Testis (tissue), 3 donors: Measurements from ENCODE around the gene CDS1. TPM values are rescaled to one million over a fixed set of nuclear protein-coding genes. Genes with fewer than 3 reads are reported as not detected.

Experiments used
- DNase-seq: peaks from one replicate; pipeline ENCODE4 v3.0.0-alpha.2; 2019
- H3K27ac ChIP-seq, 2 donors: fragments of 200-600 bp; sonication (generic); one replicate each; pipeline ENCODE4 v1.5.1; 2019
- H3K27me3 ChIP-seq: fragments of 200-600 bp; sonication (generic); one replicate; pipeline ENCODE4 v1.5.1; 2019
- H3K36me3 ChIP-seq: fragments of 200-600 bp; sonication (generic); one replicate; pipeline ENCODE4 v1.5.1; 2017; ENCODE audit warnings: low read depth; ENCODE audit errors: missing control alignments
- H3K4me1 ChIP-seq: fragments of 200-600 bp; sonication (generic); one replicate; pipeline ENCODE4 v1.5.1; 2019
- H3K4me3 ChIP-seq, 2 donors: fragments of 200-600 bp; sonication (generic); one replicate each; pipeline ENCODE4 v1.5.1; 2017 to 2019
- H3K9me3 ChIP-seq: fragments of 200-600 bp; sonication (generic); one replicate; pipeline ENCODE4 v1.5.1; 2017
- POLR2A ChIP-seq: fragments of 450-650 bp; IDR thresholded peaks from one replicate; pipeline ENCODE4 v1.6.1; 2017; ENCODE audit warnings: antibody characterized with exemption, mild to moderate bottlenecking, moderate library complexity
- WGBS, 2 donors: methylation state at CpG; one replicate each; pipeline ENCODE4 v1.1.5; 2018; 5-methylcytosine and 5-hydroxymethylcytosine counted together
- intact Hi-C: fragments of 100-400 bp; cut with DNase I; formaldehyde crosslinking; loops from one replicate; pipeline ENCODE4 v1.15.1; 2023; ENCODE audit warnings: low total_unique reads
- polyA plus RNA-seq: library from polyadenylated mRNA; stranded (reverse); fragments of 350-450 nt; fragmentation: Illumina TruSeq; extraction: RNeasy Lipid Tissue Mini Kit (QIAGEN cat#74804); gene quantifications from one replicate; pipeline ENCODE4 v1.2.3, GENCODE V29; 2014; ENCODE audit warnings: low read depth, low replicate concordance; ENCODE audit not compliant: insufficient read depth
- total RNA-seq, 2 donors: library from RNA; depleted of rRNA; stranded (reverse); fragments of >200 nt; gene quantifications; one replicate each; pipeline ENCODE4 v1.2.3, GENCODE V29; 2016
- TF ChIP-seq, protein P1 (sequence below), 3 experiments: fragments of 450-650 bp in 2 of 3; fragments of 200-600 bp in 1 of 3; sonication (generic) in 1 of 3; IDR thresholded peaks; one replicate each; pipeline ENCODE4 v1.5.1; 2016 to 2019; ENCODE audit warnings: antibody characterized with exemption in 3 of 3, mild to moderate bottlenecking in 2 of 3, moderate library complexity in 1 of 3

CDS1 gene
- total and polyA plus RNA-seq, 3 donors from 2014 or later = 13.5 to 20.3 (median 15.2) TPM

DNA sequence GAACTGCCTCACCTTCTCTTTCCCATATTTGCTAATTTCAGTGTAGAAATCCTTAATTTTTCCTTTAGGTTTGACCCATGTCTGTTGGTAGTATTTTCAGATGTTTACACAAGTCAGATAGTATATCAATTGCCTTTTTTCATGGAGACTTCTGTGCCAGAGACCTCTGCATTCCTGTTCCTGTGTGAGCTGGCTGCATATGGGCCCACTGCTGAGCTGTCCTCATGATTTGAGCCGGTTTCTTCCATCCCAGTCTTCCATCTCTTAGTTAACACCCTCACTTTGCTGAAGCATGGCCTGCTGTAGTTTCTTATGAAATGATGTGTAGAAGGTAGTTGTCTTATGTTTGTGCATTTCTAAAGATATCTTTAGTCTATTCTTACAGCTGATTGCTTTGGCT, 40.0 kb downstream of the CDS1 start:
- H3K27me3 ChIP-seq = no peaks in the 10 kb centered on the region
- WGBS, 2 donors = 68 to 76% methylated on average over 1 of the region's 1 CpG
- DNase-seq = no peak
- H3K4me1 ChIP-seq = no peaks in the 10 kb centered on the region
- H3K36me3 ChIP-seq = no peaks in the 10 kb centered on the region
- intact Hi-C loops = no loop called here
- H3K4me3 ChIP-seq = no peak overlapping the region
- no peak overlapping the region for H3K27ac ChIP-seq
- TF ChIP-seq POLR2A = no peak
- TF ChIP-seq, protein P1, sequence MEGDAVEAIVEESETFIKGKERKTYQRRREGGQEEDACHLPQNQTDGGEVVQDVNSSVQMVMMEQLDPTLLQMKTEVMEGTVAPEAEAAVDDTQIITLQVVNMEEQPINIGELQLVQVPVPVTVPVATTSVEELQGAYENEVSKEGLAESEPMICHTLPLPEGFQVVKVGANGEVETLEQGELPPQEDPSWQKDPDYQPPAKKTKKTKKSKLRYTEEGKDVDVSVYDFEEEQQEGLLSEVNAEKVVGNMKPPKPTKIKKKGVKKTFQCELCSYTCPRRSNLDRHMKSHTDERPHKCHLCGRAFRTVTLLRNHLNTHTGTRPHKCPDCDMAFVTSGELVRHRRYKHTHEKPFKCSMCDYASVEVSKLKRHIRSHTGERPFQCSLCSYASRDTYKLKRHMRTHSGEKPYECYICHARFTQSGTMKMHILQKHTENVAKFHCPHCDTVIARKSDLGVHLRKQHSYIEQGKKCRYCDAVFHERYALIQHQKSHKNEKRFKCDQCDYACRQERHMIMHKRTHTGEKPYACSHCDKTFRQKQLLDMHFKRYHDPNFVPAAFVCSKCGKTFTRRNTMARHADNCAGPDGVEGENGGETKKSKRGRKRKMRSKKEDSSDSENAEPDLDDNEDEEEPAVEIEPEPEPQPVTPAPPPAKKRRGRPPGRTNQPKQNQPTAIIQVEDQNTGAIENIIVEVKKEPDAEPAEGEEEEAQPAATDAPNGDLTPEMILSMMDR (IDR thresholded peaks at IDR 0.05) = no peak
- H3K9me3 ChIP-seq = no peaks in the 10 kb centered on the region

DNA sequence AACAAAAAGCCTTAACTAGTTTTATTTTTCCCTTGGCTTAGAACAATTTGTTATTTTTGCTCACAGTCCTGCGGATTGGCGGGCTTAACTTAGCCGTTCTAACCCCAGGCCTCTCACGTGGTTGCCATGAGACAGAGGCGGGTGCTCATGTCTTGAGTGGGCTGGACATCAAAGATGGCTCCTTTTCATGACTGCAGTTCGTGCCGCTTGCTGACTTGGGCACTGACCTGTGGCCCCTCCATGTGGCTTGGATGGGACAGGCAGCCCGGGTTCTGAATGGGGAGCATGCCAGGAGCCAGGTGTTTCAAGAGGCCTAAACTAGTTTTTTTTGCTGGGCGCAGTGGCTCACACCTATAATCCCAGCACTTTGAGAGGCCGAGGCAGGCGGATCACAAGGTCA, 40.7 kb downstream of the CDS1 start:
- Histone ChIP-seq H3K27ac (no peak overlapping the region), H3K4me1 (no peaks in the 10 kb centered on the region), H3K36me3 (no peaks in the 10 kb centered on the region), H3K27me3 (no peaks in the 10 kb centered on the region), H3K4me3 (no peak overlapping the region), H3K9me3 (no peaks in the 10 kb centered on the region)
- no peak for TF ChIP-seq POLR2A
- WGBS, 2 donors = 96% methylated on average over 11 of the region's 11 CpGs
- DNase-seq = no peak
- intact Hi-C loops = no loop called here

DNA sequence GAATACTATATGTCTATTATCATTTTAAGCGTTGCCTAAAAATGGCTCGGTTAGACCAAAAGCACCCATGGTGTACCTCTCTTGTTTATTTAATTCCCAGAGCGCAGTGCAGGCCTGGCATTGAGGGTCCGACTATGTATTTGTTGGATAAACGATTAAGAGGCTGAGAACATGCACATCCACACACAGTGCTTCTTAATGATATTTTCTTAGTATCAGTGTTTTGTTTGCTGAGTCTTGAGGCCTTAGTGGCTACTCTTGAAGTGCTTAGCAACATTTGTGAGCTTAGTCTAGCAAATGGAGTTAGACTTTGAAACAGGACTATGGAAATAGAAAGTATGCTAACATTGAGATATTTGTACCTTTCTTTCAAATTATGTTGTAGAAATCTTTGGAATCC, 43.7 kb downstream of the CDS1 start:
- Histone ChIP-seq H3K27ac (no peak overlapping the region), H3K4me1 (no peaks in the 10 kb centered on the region), H3K27me3 (no peaks in the 10 kb centered on the region), H3K9me3 (no peaks in the 10 kb centered on the region), H3K36me3 (no peaks in the 10 kb centered on the region), H3K4me3 (no peak overlapping the region)
- WGBS, 2 donors = 94 to 96% methylated on average over 5 of the region's 5 CpGs
- DNase-seq = no peak
- intact Hi-C loops = no loop called here
- TF ChIP-seq, protein P1 (IDR thresholded peaks at IDR 0.05) = no peak
- TF ChIP-seq POLR2A = no peak

DNA sequence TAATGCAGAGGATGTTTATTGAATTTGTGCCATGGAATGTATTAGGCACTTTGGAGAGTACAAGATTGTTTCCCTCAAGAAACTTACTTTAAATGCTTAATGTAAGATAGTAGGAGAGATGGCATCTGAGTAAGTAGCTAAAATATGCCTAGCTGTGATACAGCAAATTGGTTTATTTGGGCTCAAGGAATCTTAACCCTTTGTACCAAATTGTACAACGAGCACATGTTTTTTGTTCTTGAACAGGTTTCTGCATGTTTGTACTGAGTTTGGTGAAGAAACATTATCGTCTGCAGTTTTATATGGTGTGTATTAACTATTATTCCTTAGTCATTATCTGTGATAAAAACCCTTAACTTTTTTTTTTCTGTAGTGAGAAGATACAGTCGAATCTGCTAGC, 48.6 kb downstream of the CDS1 start:
- Histone ChIP-seq H3K9me3 (no peaks in the 10 kb centered on the region), H3K4me1 (no peaks in the 10 kb centered on the region), H3K27me3 (no peaks in the 10 kb centered on the region), H3K4me3 (no peak overlapping the region), H3K27ac (no peak overlapping the region), H3K36me3 (no peaks in the 10 kb centered on the region)
- no peak for DNase-seq
- no peak for TF ChIP-seq POLR2A
- TF ChIP-seq, protein P1 (IDR thresholded peaks at IDR 0.05) = no peak
- WGBS, 2 donors = 81 to 88% methylated on average over 3 of the region's 3 CpGs
- intact Hi-C loops = no loop called here

DNA sequence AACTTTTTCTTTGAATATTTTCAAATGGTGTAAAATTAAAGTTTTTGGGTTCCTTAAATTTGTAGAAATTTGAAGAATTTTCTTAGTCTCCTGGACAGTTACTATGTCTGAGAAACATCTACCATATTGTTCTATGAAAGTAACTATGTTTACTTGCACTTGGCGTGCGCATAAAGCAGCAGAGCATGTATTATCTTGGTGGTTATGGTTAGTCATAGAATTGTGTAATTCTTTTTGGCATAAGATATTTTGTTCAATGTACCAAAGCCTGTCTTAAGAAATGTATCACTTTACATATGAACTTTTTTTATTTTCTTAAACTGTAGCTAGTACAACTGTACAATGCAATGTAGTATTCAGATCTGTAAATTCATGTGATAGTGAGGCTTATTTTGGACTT, 49.2 kb downstream of the CDS1 start:
- H3K4me1 ChIP-seq = no peaks in the 10 kb centered on the region
- H3K36me3 ChIP-seq = no peaks in the 10 kb centered on the region
- 74 to 82% methylated on average over 2 of the region's 2 CpGs for WGBS, 2 donors
- TF ChIP-seq, protein P1 (IDR thresholded peaks at IDR 0.05) = no peak
- TF ChIP-seq POLR2A = no peak
- DNase-seq = no peak
- no peaks in the 10 kb centered on the region for H3K27me3 ChIP-seq
- no peaks in the 10 kb centered on the region for H3K9me3 ChIP-seq
- no peak overlapping the region for H3K4me3 ChIP-seq
- H3K27ac ChIP-seq = no peak overlapping the region
- intact Hi-C loops = no loop called here
